GM12801 (cell line): ENCODE data around the gene ISG15.

ENCODE experiments used
- TF ChIP-seq, protein P1 (sequence below): IDR thresholded peaks from one replicate; pipeline ENCODE4 v1.5.1; 2011; ENCODE audit warnings: control low read depth; ENCODE audit not compliant: insufficient read length; ENCODE audit errors: extremely low read depth

ISG15 gene

DNA sequence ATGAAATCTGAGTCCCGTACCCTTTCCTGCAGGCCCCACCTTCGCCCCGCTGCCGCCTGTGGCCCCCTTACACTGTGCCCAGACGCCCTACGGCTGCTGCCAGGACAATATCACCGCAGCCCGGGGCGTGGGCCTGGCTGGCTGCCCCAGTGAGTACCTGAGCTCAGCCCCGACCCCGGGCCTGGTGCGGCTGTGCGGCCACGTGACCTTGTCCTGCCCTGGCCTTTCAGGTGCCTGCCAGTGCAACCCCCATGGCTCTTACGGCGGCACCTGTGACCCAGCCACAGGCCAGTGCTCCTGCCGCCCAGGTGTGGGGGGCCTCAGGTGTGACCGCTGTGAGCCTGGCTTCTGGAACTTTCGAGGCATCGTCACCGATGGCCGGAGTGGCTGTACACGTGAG lies 31.8 kb downstream of the ISG15 start:
- TF ChIP-seq, protein P1, sequence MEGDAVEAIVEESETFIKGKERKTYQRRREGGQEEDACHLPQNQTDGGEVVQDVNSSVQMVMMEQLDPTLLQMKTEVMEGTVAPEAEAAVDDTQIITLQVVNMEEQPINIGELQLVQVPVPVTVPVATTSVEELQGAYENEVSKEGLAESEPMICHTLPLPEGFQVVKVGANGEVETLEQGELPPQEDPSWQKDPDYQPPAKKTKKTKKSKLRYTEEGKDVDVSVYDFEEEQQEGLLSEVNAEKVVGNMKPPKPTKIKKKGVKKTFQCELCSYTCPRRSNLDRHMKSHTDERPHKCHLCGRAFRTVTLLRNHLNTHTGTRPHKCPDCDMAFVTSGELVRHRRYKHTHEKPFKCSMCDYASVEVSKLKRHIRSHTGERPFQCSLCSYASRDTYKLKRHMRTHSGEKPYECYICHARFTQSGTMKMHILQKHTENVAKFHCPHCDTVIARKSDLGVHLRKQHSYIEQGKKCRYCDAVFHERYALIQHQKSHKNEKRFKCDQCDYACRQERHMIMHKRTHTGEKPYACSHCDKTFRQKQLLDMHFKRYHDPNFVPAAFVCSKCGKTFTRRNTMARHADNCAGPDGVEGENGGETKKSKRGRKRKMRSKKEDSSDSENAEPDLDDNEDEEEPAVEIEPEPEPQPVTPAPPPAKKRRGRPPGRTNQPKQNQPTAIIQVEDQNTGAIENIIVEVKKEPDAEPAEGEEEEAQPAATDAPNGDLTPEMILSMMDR, result no peak

DNA sequence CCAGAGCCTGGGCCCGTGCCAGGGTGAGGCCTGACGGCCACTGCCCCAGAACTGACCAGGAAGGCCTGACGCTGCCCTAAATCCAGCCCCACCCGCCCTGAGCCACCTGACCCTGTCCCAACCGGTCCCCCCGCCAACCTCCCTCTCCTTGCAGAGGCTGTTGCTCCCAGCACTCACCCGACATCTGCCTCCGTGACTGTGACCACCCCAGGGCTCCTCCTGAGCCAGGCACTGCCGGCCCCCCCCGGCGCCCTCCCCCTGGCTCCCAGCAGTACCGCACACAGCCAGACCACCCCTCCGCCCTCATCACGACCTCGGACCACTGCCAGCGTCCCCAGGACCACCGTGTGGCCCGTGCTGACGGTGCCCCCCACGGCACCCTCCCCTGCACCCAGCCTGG lies 32.9 kb downstream of the ISG15 start:
- TF ChIP-seq, protein P1, result no peak

DNA sequence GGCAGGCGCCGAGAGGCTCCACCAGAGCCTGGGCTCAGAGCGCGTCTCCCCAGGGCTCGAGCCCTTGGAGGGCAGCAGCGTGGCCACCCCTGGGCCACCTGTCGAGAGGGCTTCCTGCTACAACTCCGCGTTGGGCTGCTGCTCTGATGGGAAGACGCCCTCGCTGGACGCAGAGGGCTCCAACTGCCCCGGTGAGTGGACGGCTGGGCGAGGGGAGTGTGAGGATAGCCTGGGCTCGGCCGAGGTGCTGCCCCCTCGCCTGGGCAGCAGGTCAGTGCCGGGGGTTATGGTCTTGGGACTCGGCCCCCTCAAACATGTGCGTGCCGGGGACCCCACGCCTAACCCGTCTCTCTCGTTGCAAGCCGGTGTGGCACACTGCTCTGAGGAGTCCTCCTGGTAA lies 33.5 kb downstream of the ISG15 start:
- TF ChIP-seq, protein P1, result no peak

DNA sequence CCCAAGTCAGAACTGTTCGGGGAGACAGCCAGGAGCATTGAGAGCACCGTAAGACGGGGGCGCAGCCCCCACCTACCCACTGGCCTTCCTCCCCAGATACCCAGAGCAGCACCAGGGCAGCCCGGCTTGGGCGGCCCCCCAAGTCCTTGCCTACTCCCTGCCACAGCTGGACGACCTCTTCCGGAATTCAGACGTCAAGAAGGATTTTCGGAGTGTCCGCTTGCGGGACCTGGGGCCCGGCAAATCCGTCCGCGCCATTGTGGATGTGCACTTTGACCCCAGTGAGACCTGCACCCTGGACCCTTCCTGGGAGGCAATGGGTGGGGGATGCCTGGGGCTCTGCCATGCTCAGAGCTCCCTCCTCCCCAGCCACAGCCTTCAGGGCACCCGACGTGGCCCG lies 34.1 kb downstream of the ISG15 start:
- TF ChIP-seq, protein P1, result no peak

DNA sequence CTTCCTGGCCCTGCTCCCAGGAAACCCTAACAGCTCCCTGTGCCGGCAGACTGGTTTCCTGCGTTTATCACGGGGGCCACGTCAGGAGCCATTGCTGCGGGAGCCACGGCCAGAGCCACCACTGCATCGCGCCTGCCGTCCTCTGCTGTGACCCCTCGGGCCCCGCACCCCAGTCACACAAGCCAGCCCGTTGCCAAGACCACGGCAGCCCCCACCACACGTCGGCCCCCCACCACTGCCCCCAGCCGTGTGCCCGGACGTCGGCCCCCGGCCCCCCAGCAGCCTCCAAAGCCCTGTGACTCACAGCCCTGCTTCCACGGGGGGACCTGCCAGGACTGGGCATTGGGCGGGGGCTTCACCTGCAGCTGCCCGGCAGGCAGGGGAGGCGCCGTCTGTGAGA lies 34.7 kb downstream of the ISG15 start:
- TF ChIP-seq, protein P1, result no peak

DNA sequence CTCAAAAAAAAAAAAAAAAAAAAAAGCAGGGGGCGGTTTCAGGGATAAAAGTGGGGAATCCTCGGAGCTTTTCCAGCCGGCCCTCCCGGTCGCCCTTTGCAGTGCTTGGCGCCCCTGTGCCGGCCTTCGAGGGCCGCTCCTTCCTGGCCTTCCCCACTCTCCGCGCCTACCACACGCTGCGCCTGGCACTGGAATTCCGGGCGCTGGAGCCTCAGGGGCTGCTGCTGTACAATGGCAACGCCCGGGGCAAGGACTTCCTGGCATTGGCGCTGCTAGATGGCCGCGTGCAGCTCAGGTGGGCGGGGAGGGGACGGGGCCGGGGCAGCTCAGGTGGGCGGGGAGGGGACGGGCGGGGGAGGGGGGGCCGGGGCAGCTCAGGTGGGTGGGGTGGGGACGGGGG lies 35.5 kb downstream of the ISG15 start:
- TF ChIP-seq, protein P1, result no peak

DNA sequence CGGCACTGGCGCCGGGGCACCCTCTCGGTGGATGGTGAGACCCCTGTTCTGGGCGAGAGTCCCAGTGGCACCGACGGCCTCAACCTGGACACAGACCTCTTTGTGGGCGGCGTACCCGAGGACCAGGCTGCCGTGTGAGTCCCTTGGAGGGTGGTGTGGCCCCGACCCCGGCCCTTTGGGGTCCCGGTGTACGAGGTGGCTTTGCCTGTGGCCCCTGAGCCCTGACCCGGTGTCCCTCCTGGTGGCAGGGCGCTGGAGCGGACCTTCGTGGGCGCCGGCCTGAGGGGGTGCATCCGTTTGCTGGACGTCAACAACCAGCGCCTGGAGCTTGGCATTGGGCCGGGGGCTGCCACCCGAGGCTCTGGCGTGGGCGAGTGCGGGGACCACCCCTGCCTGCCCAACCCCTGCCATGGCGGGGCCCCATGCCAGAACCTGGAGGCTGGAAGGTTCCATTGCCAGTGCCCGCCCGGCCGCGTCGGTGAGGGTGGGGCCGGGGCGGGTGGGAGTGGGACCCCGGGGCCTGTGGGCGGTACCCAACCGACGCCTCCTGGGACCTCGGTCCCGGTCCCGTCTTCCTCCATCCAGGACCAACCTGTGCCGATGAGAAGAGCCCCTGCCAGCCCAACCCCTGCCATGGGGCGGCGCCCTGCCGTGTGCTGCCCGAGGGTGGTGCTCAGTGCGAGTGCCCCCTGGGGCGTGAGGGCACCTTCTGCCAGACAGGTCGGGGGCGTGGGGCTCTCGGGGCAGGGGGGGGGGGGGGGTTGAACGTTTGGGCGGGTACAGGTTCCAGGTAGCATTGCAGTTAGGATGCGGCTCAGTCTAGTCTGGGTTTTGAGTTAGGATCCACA lies 36.2 kb downstream of the ISG15 start:
- TF ChIP-seq, protein P1, result no peak
